ENCODE data around the gene GFAP. TPM values are rescaled to one million over a fixed set of nuclear protein-coding genes. Genes with fewer than 3 reads are reported as not detected.

Gene GFAP
- total RNA-seq, 1 donor from 2014 or later, result not detected

DNA sequence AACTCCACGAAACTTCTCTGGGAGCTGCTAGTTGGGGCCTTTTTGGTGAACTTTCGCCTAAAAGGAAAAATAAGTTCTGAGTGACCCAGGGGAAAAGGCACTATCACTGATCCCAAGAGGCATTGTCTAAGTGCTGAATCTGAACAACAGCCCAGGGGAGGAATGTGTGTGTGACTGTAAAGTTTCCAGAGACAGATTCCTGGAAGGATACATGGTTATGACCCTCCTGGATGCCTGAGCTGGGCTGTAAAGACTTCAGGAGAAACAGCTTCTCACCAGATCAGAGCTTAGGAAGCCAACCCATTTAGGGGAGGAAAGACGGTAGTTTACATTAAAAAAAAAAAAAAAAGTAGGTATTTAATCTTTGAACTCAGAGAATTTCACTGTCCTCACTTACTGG lies 47.5 kb downstream of the GFAP start:
- TF ChIP-seq, protein P1, sequence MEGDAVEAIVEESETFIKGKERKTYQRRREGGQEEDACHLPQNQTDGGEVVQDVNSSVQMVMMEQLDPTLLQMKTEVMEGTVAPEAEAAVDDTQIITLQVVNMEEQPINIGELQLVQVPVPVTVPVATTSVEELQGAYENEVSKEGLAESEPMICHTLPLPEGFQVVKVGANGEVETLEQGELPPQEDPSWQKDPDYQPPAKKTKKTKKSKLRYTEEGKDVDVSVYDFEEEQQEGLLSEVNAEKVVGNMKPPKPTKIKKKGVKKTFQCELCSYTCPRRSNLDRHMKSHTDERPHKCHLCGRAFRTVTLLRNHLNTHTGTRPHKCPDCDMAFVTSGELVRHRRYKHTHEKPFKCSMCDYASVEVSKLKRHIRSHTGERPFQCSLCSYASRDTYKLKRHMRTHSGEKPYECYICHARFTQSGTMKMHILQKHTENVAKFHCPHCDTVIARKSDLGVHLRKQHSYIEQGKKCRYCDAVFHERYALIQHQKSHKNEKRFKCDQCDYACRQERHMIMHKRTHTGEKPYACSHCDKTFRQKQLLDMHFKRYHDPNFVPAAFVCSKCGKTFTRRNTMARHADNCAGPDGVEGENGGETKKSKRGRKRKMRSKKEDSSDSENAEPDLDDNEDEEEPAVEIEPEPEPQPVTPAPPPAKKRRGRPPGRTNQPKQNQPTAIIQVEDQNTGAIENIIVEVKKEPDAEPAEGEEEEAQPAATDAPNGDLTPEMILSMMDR (IDR thresholded peaks at IDR 0.05), result no peak
- no peak overlapping the region for H3K4me3 Mint-ChIP-seq (ENCODE audit: unreplicated experiment)
- H3K9me3 Mint-ChIP-seq (ENCODE audit: unreplicated experiment), result no peaks in the 10 kb centered on the region
- H3K27me3 Mint-ChIP-seq (ENCODE audit: unreplicated experiment), result no peaks in the 10 kb centered on the region
- no peak for DNase-seq (ENCODE audit: extremely low spot score, unreplicated experiment)
- peaks cover 37% of the 10 kb centered on the region for H3K36me3 Mint-ChIP-seq (ENCODE audit: unreplicated experiment)
- no peaks in the 10 kb centered on the region for H3K4me1 Mint-ChIP-seq (ENCODE audit: unreplicated experiment)
- no peak overlapping the region for H3K27ac Mint-ChIP-seq (ENCODE audit: unreplicated experiment)

DNA sequence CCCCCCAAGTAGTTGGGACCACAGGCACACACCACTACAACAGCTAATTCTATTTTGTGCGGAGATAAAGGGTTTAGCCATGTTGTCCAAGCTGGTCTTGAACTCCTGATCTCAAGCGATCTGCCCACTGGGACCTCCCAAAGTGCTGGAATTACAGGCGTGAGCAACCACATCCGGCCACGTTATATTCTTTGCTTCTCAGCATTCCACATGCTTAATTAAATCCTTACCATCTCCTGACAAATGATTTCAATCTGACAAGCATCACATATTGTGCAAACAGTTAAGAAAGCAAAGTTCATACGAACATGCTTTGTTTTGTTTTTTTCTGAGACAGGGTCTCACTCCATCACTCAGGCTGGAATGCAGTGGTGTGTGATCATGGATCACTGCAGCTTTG lies 49.4 kb downstream of the GFAP start:
- H3K27ac Mint-ChIP-seq (ENCODE audit: unreplicated experiment), result no peak overlapping the region

DNA sequence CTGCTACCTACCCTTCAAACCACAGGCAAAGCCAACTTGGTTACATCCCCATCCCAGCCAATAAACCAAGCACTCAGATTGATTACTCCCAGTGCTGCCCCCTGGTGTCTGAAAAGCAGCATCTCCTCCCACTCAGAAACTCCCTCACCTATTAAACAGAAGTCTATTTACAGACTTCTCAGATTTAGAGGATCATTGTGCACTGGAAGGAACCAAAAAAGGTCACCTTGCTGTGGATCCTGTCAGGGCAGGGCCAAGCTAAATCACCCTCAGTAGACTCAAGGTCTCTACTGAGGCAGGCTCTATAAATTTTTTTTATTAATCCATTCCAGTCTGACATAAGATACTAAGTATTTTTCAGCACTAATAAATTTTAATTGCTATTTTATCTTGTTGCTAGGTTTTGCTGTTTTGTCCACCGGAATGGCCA lies 50.1 kb downstream of the GFAP start:
- Mint-ChIP-seq H3K36me3 (ENCODE audit: unreplicated experiment) (peaks cover 31% of the 10 kb centered on the region), H3K4me1 (ENCODE audit: unreplicated experiment) (no peaks in the 10 kb centered on the region)

More for the DNA sequence above, 49.4 kb downstream of the GFAP start:
- DNase-seq (ENCODE audit: extremely low spot score, unreplicated experiment), result no peak
- H3K36me3 Mint-ChIP-seq (ENCODE audit: unreplicated experiment), result peaks cover 31% of the 10 kb centered on the region
- no peaks in the 10 kb centered on the region for H3K27me3 Mint-ChIP-seq (ENCODE audit: unreplicated experiment)
- no peaks in the 10 kb centered on the region for H3K4me1 Mint-ChIP-seq (ENCODE audit: unreplicated experiment)
- no peak overlapping the region for H3K4me3 Mint-ChIP-seq (ENCODE audit: unreplicated experiment)
- H3K9me3 Mint-ChIP-seq (ENCODE audit: unreplicated experiment), result no peaks in the 10 kb centered on the region
- TF ChIP-seq, protein P1 (IDR thresholded peaks at IDR 0.05), result no peak

DNA sequence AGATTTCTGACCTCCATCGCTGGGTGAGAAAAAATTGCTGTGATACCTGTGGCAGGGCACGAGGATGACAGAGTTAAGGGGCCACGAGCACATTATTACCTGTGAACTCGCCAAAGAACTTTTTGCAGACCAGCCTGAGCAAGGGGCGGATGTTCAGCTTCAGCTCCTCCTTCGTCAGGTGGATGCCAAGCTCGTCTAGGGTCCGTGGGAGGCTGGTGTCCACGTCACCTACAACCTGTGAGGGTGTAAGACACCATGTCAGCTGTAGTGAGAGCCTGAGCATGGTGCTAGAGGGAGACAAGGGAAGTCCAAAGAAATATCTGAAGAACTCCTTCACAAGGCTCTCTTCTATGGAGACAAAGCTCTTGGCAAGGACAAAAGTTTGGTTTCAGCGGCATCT lies 50.5 kb downstream of the GFAP start:
- peaks cover 28% of the 10 kb centered on the region for H3K36me3 Mint-ChIP-seq (ENCODE audit: unreplicated experiment)
- H3K27me3 Mint-ChIP-seq (ENCODE audit: unreplicated experiment), result no peaks in the 10 kb centered on the region
- no peaks in the 10 kb centered on the region for H3K4me1 Mint-ChIP-seq (ENCODE audit: unreplicated experiment)
- no peak overlapping the region for H3K27ac Mint-ChIP-seq (ENCODE audit: unreplicated experiment)
- DNase-seq (ENCODE audit: extremely low spot score, unreplicated experiment), result no peak
- no peak overlapping the region for H3K4me3 Mint-ChIP-seq (ENCODE audit: unreplicated experiment)
- H3K9me3 Mint-ChIP-seq (ENCODE audit: unreplicated experiment), result no peaks in the 10 kb centered on the region
- TF ChIP-seq, protein P1 (IDR thresholded peaks at IDR 0.05), result no peak

More for the DNA sequence above, 50.1 kb downstream of the GFAP start:
- no peak overlapping the region for H3K27ac Mint-ChIP-seq (ENCODE audit: unreplicated experiment)
- H3K27me3 Mint-ChIP-seq (ENCODE audit: unreplicated experiment), result no peaks in the 10 kb centered on the region
- H3K4me3 Mint-ChIP-seq (ENCODE audit: unreplicated experiment), result no peak overlapping the region
- peak; percentile 86 for DNase-seq (ENCODE audit: extremely low spot score, unreplicated experiment)
- no peaks in the 10 kb centered on the region for H3K9me3 Mint-ChIP-seq (ENCODE audit: unreplicated experiment)
- TF ChIP-seq, protein P1 (IDR thresholded peaks at IDR 0.05), result peak; percentile 90

DNA sequence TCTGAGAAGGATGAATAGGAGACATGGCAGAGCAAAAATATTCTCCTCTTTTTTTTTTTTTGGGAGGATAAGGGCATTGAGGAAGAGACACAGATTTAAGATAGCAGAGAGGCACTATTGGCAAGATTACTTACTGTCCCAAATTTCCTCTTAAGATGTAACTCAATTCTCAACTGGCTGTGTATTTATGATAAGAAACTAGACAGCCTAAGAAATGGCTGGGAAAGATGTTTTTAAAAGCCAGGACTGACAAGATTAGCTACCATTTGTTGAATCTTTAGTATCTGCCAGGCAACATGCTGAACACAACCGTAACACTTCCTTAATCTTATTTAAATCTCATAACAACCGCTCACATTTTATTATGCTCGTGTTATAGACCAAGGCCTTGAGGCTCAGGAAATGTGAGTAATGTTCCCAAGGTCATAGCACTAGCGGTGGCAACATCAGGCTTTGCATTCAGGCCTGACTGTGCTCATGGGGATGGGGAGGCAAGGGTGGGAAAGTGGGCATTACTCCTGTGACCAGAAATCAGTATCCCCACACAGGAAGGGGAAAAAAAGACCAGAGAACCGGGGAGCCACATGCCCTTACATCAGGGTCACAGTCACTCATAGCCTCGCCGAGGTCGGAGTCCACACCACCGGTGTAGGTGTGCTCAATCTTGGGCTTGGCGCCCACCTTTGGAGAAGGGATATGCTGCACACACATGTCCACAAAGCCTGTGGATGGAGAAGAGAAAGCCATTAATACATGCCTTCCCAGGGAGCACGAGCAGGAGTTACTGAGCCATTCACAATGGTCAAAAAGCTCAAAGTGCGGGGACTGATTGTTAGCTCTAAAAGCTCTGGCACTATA lies 52.0 kb downstream of the GFAP start:
- no peaks in the 10 kb centered on the region for H3K27me3 Mint-ChIP-seq (ENCODE audit: unreplicated experiment)
- no peaks in the 10 kb centered on the region for H3K9me3 Mint-ChIP-seq (ENCODE audit: unreplicated experiment)
- no peaks in the 10 kb centered on the region for H3K4me1 Mint-ChIP-seq (ENCODE audit: unreplicated experiment)
- H3K36me3 Mint-ChIP-seq (ENCODE audit: unreplicated experiment), result peaks cover 28% of the 10 kb centered on the region
- TF ChIP-seq, protein P1 (IDR thresholded peaks at IDR 0.05), result no peak
- DNase-seq (ENCODE audit: extremely low spot score, unreplicated experiment), result no peak
- no peak overlapping the region for H3K27ac Mint-ChIP-seq (ENCODE audit: unreplicated experiment)
- H3K4me3 Mint-ChIP-seq (ENCODE audit: unreplicated experiment), result no peak overlapping the region

Data from osteocyte (in vitro differentiated cells).